ENCODE results near the gene MYL2.

Gene MYL2

GRCh38 chr12:110908377-110909152 lies 11.8 kb downstream of the MYL2 start:
- Histone ChIP-seq H3K4me1 (ENCODE audit: control insufficient read depth, insufficient read depth, low read length) (no peaks in the 10 kb centered on the region), H3K36me3 (ENCODE audit: control insufficient read depth, insufficient read depth, low read length) (no peaks in the 10 kb centered on the region), H3K27me3 (ENCODE audit: control insufficient read depth, insufficient read depth, low read length) (no peaks in the 10 kb centered on the region), H3K9me3 (ENCODE audit: control insufficient read depth, insufficient read depth, low read length) (no peaks in the 10 kb centered on the region), H3K9ac (ENCODE audit: low read depth, low read length) (no peak overlapping the region), H3K4me3 (ENCODE audit: low read depth, low read length) (no peak overlapping the region)

- Histone ChIP-seq H3K36me3 (ENCODE audit: control insufficient read depth, insufficient read depth, low read length) (no peaks in the 10 kb centered on the region), H3K4me3 (ENCODE audit: low read depth, low read length) (no peak overlapping the region), H3K9me3 (ENCODE audit: control insufficient read depth, insufficient read depth, low read length) (no peaks in the 10 kb centered on the region), H3K27me3 (ENCODE audit: control insufficient read depth, insufficient read depth, low read length) (no peaks in the 10 kb centered on the region), H3K9ac (ENCODE audit: low read depth, low read length) (no peak overlapping the region), H3K4me1 (ENCODE audit: control insufficient read depth, insufficient read depth, low read length) (no peaks in the 10 kb centered on the region)
Observed at GRCh38 chr12:110907583-110907982, 12.8 kb downstream of the MYL2 start.

- Histone ChIP-seq H3K9me3 (ENCODE audit: control insufficient read depth, insufficient read depth, low read length) (no peaks in the 10 kb centered on the region), H3K4me1 (ENCODE audit: control insufficient read depth, insufficient read depth, low read length) (no peaks in the 10 kb centered on the region), H3K36me3 (ENCODE audit: control insufficient read depth, insufficient read depth, low read length) (no peaks in the 10 kb centered on the region), H3K4me3 (ENCODE audit: low read depth, low read length) (no peak overlapping the region), H3K27me3 (ENCODE audit: control insufficient read depth, insufficient read depth, low read length) (no peaks in the 10 kb centered on the region), H3K9ac (ENCODE audit: low read depth, low read length) (no peak overlapping the region)
Observed at GRCh38 chr12:110906985-110907384, 13.4 kb downstream of the MYL2 start.

- no peaks in the 10 kb centered on the region for H3K36me3 ChIP-seq (ENCODE audit: control insufficient read depth, insufficient read depth, low read length)
- H3K27me3 ChIP-seq (ENCODE audit: control insufficient read depth, insufficient read depth, low read length): no peaks in the 10 kb centered on the region
- H3K9ac ChIP-seq (ENCODE audit: low read depth, low read length): no peak overlapping the region
- no peaks in the 10 kb centered on the region for H3K4me1 ChIP-seq (ENCODE audit: control insufficient read depth, insufficient read depth, low read length)
- no peaks in the 10 kb centered on the region for H3K9me3 ChIP-seq (ENCODE audit: control insufficient read depth, insufficient read depth, low read length)
- H3K4me3 ChIP-seq (ENCODE audit: low read depth, low read length): no peak overlapping the region
Observed at GRCh38 chr12:110906516-110906915, 13.9 kb downstream of the MYL2 start.

- Histone ChIP-seq H3K4me1 (ENCODE audit: control insufficient read depth, insufficient read depth, low read length) (no peaks in the 10 kb centered on the region), H3K36me3 (ENCODE audit: control insufficient read depth, insufficient read depth, low read length) (no peaks in the 10 kb centered on the region), H3K4me3 (ENCODE audit: low read depth, low read length) (no peak overlapping the region), H3K9ac (ENCODE audit: low read depth, low read length) (no peak overlapping the region), H3K27me3 (ENCODE audit: control insufficient read depth, insufficient read depth, low read length) (no peaks in the 10 kb centered on the region), H3K9me3 (ENCODE audit: control insufficient read depth, insufficient read depth, low read length) (no peaks in the 10 kb centered on the region)
Observed at GRCh38 chr12:110906083-110906482, 14.3 kb downstream of the MYL2 start.

- H3K4me1 ChIP-seq (ENCODE audit: control insufficient read depth, insufficient read depth, low read length): no peaks in the 10 kb centered on the region
- H3K4me3 ChIP-seq (ENCODE audit: low read depth, low read length): no peak overlapping the region
- no peaks in the 10 kb centered on the region for H3K9me3 ChIP-seq (ENCODE audit: control insufficient read depth, insufficient read depth, low read length)
- no peak overlapping the region for H3K9ac ChIP-seq (ENCODE audit: low read depth, low read length)
- H3K36me3 ChIP-seq (ENCODE audit: control insufficient read depth, insufficient read depth, low read length): no peaks in the 10 kb centered on the region
- H3K27me3 ChIP-seq (ENCODE audit: control insufficient read depth, insufficient read depth, low read length): no peaks in the 10 kb centered on the region
Observed at GRCh38 chr12:110903511-110903910, 16.9 kb downstream of the MYL2 start.

GRCh38 chr12:110901401-110901800 lies 19.0 kb downstream of the MYL2 start:
- no peaks in the 10 kb centered on the region for H3K4me1 ChIP-seq (ENCODE audit: control insufficient read depth, insufficient read depth, low read length)
- no peaks in the 10 kb centered on the region for H3K36me3 ChIP-seq (ENCODE audit: control insufficient read depth, insufficient read depth, low read length)
- no peaks in the 10 kb centered on the region for H3K9me3 ChIP-seq (ENCODE audit: control insufficient read depth, insufficient read depth, low read length)
- H3K4me3 ChIP-seq (ENCODE audit: low read depth, low read length): no peak overlapping the region
- H3K9ac ChIP-seq (ENCODE audit: low read depth, low read length): no peak overlapping the region
- H3K27me3 ChIP-seq (ENCODE audit: control insufficient read depth, insufficient read depth, low read length): no peaks in the 10 kb centered on the region

GRCh38 chr12:110896559-110896958 lies 23.8 kb downstream of the MYL2 start:
- Histone ChIP-seq H3K4me1 (ENCODE audit: control insufficient read depth, insufficient read depth, low read length) (no peaks in the 10 kb centered on the region), H3K36me3 (ENCODE audit: control insufficient read depth, insufficient read depth, low read length) (no peaks in the 10 kb centered on the region), H3K9ac (ENCODE audit: low read depth, low read length) (no peak overlapping the region), H3K27me3 (ENCODE audit: control insufficient read depth, insufficient read depth, low read length) (no peaks in the 10 kb centered on the region), H3K9me3 (ENCODE audit: control insufficient read depth, insufficient read depth, low read length) (no peaks in the 10 kb centered on the region), H3K4me3 (ENCODE audit: low read depth, low read length) (no peak overlapping the region)

- Histone ChIP-seq H3K4me1 (ENCODE audit: control insufficient read depth, insufficient read depth, low read length) (no peaks in the 10 kb centered on the region), H3K4me3 (ENCODE audit: low read depth, low read length) (no peak overlapping the region), H3K36me3 (ENCODE audit: control insufficient read depth, insufficient read depth, low read length) (no peaks in the 10 kb centered on the region), H3K9me3 (ENCODE audit: control insufficient read depth, insufficient read depth, low read length) (no peaks in the 10 kb centered on the region), H3K27me3 (ENCODE audit: control insufficient read depth, insufficient read depth, low read length) (no peaks in the 10 kb centered on the region), H3K9ac (ENCODE audit: low read depth, low read length) (no peak overlapping the region)
Observed at GRCh38 chr12:110893956-110894355, 26.4 kb downstream of the MYL2 start.

- Histone ChIP-seq H3K4me3 (ENCODE audit: low read depth, low read length) (no peak overlapping the region), H3K36me3 (ENCODE audit: control insufficient read depth, insufficient read depth, low read length) (no peaks in the 10 kb centered on the region), H3K9ac (ENCODE audit: low read depth, low read length) (no peak overlapping the region), H3K27me3 (ENCODE audit: control insufficient read depth, insufficient read depth, low read length) (no peaks in the 10 kb centered on the region), H3K4me1 (ENCODE audit: control insufficient read depth, insufficient read depth, low read length) (no peaks in the 10 kb centered on the region), H3K9me3 (ENCODE audit: control insufficient read depth, insufficient read depth, low read length) (no peaks in the 10 kb centered on the region)
Observed at GRCh38 chr12:110889361-110889760, 31.0 kb downstream of the MYL2 start.

- H3K36me3 ChIP-seq (ENCODE audit: control insufficient read depth, insufficient read depth, low read length): no peaks in the 10 kb centered on the region
- no peaks in the 10 kb centered on the region for H3K9me3 ChIP-seq (ENCODE audit: control insufficient read depth, insufficient read depth, low read length)
- H3K9ac ChIP-seq (ENCODE audit: low read depth, low read length): no peak overlapping the region
- no peak overlapping the region for H3K4me3 ChIP-seq (ENCODE audit: low read depth, low read length)
- no peaks in the 10 kb centered on the region for H3K4me1 ChIP-seq (ENCODE audit: control insufficient read depth, insufficient read depth, low read length)
- no peaks in the 10 kb centered on the region for H3K27me3 ChIP-seq (ENCODE audit: control insufficient read depth, insufficient read depth, low read length)
Observed at GRCh38 chr12:110888256-110888991, 32.0 kb downstream of the MYL2 start.
